H1 (cell line): ENCODE results near the gene LRRC3C.

Experiments used
- CTCF ChIP-seq, 3 experiments: IDR thresholded peaks; 1 replicate in 2 of 3; 2 replicates in 1 of 3; pipeline versions ENCODE4 v1.5.1 to v1.6.1; 2011; ENCODE audit warnings: low read length in 3 of 3, mild to moderate bottlenecking in 3 of 3, inconsistent platforms in 2 of 3, low read depth in 1 of 3, moderate library complexity in 1 of 3; ENCODE audit not compliant: insufficient read depth in 1 of 3; ENCODE audit errors: control extremely low read depth in 1 of 3
- EZH2 ChIP-seq: fragments of 200-600 bp; sonication (generic); IDR thresholded peaks from 2 replicates; pipeline ENCODE4 v1.7.1; 2012; ENCODE audit warnings: low read depth, mild to moderate bottlenecking, moderate library complexity, low read length, inconsistent platforms; ENCODE audit not compliant: severe bottlenecking
- POLR2A ChIP-seq, 2 experiments: IDR thresholded peaks; 1 replicate in 1 of 2; 2 replicates in 1 of 2; pipeline ENCODE4 v1.6.1; 2011; ENCODE audit warnings: low read depth in 2 of 2, low read length in 2 of 2, mild to moderate bottlenecking in 2 of 2; ENCODE audit errors: control extremely low read depth in 1 of 2
- ZNF274 ChIP-seq: IDR thresholded peaks from 2 replicates; pipeline ENCODE4 v1.7.0; 2012; ENCODE audit warnings: low read length, borderline replicate concordance; ENCODE audit errors: extremely low read depth

- TF ChIP-seq ZNF274: no peak
- no peak for TF ChIP-seq EZH2
- TF ChIP-seq CTCF (IDR thresholded peaks at IDR 0.05; ENCODE audit: control extremely low read depth in 1 of 3, insufficient read depth in 1 of 3, low read depth in 1 of 3, low read length in 3 of 3): no peak
- no peak for TF ChIP-seq POLR2A (IDR thresholded peaks at IDR 0.05; ENCODE audit: control extremely low read depth in 1 of 2, low read depth in 2 of 2, low read length in 2 of 2)
Observed at GRCh38 chr17:39949028-39949427, 21.5 kb downstream of the LRRC3C start.
